DMS 273 (cell line): ENCODE measurements around the gene NKX6-1.

Experiments used
- DNase-seq: peaks from one replicate; lab custom pipeline; 2025; ENCODE audit not compliant: unreplicated experiment; lab: John Stamatoyannopoulos, UW

The NKX6-1 gene

DNA sequence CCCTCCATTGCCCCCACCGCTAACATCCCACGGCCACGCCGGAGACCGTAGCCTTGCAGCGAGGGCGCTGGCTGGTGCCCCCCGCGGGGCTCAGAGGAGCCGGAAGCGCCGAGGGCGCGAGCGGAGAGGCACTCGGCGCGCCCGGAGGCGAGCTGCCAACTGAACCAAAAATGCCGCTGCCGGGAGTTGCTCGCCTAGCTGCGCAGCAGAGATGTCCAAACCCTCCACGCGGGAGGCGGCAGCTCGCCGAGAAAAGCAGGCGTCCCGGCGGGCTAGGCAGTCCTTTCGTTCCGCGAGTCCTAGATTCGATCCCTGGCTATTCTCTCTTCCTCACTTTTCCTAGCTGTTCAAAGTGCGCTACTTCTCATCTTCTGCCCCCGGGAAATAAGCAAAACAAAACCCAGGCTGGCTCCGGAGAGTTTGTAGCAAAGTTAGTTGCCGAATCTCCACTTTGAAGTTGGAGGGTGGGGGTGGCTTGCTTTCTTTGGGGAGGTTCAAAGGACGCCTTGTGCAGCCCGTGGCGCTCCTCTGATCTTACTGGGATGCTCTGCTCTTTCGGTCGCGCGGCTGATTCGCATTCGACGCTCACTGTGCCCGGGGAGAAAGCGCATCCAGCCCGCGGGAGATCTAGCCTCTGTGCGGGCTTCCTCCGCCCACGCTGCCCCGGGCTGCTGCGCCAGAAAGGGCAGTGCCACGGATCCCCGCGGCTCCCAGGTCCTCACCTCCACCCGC is 723 bp downstream of the NKX6-1 start:
- DNase-seq = peak; percentile 77

DNA sequence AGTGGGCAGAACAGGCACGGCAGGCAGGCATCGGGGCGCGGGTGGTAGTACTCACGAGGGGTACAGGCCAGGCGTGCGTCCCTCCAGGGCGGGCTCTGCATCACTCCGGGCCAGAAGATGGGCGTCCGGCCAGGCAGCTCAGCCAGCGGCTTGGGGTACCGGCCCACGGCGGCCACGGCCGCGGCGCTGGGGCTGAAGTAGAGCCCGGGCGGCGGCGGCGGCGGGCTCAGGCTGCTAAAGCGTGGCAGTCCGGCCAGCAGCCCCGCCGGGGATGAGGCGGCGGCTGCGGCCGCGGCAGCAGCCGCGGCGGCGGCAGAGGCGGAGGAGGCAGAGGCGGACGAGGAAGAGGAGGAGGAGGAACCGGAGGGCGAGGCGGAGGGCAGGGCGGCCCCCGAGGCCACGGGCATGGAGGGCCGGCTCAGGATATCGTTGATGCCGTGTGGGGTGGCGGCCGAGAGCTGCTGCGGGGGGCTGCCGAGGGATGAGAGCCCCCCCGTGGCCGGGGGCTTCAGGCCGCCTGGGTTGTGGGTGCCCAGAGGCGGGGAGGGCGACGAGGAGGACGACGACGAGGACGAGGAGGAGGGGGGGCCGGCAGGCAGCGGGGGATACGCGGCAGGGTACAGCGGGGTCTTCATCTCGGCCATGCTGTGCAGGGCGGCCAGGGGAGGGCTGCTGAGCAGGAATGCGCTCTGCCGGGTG is 1.4 kb downstream of the NKX6-1 start:
- peak; percentile 56 for DNase-seq

DNA sequence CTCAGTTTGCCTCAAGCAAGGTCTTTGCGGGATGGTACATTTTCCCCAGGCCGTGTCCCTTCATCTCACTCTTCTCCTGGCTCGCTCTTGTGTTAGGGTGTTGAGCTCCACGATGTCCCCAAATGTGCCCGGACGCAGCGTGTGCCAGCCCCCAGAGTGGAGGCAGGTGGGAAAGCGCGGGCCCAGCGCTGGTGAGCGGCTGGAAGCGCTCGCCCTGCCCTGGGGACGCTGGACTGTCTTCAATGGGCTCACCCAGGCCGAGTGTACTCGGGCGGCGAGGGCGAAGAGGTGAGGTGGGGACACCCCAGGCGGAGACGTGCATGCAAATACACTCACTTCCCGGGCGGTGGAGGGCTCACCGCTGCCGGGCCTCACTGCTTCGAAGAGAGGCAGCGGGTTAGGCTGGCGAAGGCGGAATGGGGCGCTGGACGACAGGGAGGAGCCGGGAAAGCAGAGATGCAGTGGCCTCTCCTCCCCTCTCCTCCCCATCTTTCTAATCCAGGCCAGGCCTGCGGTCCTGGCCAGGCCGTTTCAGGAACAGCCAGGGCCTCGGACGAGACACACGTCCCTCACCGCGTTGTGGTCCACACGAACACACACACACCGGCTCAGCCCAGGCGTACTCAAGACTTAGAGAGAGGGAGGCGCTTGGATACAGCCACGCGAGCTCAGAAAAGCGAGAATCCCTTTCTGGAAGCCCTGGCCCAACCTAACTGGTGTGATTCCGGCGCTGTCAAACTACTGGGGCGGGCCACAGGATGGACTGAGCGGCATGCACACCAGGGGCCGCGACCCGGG is 2.2 kb downstream of the NKX6-1 start:
- DNase-seq = peak; percentile 56

DNA sequence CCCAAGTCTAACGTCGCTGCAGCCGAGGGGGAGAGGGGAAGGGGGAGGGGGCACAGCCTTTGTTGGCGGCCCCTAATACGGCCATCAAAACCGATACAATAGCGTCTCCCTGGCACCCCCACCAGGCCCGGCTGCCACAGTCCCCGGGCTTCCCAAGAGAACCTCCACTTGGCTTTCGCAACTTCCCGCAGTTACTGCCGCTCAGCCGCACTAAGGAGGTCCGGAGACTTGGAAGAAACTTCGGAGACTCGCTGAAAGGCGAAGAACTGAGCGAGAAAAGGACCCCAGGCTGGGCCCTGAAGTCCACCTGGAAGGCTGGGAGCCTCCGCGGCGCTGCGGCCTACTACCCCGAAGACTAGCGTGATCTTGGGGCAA is 2.8 kb downstream of the NKX6-1 start:
- no peak for DNase-seq

DNA sequence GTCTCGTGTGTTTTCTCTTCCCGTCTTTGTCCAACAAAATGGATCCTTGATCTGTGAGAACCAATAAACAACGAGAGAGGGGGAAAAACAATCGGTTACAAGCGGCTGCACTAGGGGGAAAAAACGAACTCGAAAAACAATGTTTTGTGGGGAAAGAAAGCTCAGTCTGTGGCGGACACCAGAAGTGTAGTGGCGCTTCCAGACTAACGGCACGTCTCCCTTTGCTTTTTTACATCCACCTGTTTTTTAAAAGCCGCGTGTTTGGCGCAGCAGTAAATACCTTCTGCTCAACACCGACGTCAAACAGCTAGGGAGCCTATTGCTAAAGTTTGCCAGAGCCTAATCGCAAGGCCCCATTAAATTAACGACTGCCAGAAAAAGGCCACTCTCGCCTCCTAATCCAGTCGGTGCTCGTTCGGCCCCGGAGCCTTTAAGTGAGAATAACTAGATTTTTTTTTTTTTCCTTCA is 3.3 kb downstream of the NKX6-1 start:
- no peak for DNase-seq

DNA sequence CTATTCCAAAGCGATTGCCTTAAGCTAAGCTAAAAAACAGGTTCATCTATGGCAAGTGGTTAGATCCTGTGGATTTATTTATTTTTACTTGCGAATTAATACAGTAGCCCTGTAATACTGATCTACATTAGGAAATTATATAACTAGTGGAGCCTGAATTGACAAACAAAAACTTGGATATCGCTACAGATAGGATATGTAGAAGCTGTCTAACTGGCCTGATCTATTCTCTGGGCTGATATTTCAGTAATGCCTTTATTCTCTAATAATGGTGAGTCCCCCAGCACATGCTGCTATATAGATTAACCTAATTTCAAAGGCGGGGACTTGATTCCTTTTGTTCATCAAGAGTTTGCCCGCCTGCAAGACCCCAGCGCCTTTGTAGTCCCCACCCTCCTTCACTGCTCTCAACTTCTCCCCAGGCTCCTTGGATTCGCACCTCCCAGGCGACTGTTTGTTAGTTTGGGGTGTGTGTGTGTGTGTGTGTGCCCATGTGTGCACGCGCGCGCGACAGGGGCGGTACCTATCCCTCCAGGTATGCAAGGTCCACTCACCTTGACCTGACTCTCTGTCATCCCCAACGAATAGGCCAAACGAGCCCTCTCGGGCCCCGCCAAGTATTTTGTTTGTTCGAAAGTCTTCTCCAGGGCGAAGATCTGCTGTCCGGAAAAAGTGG is 3.8 kb downstream of the NKX6-1 start:
- no peak for DNase-seq

DNA sequence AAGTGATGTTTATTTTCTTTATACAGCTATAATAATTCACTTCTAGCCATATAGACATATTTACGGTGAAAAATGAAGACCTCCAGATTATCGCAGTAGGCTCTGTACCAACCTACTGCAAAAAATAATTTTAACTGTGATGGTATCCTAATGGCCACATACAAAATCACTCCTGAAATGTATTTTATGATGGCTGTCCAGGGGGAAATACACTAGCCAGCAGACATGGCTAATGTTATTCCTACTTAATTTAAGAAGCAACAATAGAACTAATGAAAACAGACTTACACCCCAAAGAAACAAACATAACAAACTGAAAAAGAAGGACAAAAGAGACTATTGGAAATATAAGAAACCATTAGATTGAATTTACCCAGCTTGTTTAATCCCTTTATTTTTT is 4.6 kb downstream of the NKX6-1 start:
- no peak for DNase-seq

DNA sequence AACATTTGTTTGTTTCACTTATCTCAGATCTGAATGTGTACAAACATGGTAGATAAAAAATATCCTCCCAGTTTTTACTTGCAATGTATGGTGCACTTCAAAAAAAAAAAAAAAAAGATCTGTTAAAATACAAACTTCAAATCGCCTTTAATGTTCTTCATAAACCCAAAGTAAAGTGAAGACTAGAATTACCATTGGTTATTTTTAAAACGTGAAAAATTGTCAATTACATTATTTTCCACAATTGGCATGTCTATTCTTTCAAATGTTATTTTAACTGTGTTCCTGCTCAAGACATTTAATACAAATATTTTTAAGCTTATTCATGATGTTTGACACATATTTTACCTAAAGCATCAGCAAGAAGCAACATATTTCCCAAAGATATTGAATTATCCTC is 5.0 kb downstream of the NKX6-1 start:
- no peak for DNase-seq

DNA sequence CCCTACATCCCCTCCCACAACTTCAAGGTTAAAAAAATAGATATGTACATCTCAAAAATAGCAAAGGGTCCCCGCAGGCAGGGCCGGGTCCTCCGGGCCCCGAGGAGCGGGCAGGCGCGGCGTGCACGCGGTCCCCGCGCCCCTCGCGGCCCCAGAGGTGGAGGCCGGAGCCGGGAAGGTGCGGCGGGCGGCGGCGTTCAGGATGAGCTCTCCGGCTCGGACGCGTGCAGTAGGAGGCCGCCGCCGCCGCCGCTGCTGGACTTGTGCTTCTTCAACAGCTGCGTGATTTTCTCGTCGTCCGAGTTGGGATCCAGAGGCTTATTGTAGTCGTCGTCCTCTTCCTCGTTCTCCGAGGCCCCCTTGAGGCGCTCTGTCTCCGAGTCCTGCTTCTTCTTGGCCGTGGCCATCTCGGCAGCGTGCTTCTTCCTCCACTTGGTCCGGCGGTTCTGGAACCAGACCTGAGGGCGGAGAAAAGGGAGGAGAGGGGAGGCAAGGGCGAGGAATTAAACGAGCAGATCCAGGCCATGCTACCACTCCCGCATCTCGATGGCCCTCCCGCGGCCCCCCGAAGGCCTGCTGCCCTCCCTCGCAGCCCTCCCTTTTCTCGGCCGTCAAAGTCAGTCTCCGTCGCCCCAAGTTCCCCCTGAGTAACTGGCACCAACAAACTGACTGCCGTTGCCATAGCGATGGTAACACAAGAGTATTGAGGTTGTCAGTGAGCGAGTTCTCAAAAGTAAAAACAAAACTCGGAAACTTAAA is 5.8 kb downstream of the NKX6-1 start:
- no peak for DNase-seq

DNA sequence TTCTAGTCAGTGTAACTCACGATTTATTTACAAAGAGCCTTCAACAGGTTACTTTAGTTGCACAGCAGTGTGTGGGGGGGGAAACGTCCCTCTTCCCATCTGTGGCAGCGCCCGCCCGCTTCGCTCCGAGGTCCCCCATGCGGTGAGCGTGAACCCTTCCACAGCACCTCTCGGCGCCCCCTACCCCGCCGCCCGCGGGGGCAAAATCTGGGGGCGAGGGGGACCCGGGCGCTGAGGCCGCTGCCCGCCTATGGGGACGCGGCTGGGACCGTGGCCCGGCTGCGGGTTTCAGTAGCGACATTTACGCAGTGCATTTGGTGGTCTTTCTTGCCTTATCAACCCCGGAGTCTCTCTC is 6.4 kb downstream of the NKX6-1 start:
- DNase-seq = no peak

DNA sequence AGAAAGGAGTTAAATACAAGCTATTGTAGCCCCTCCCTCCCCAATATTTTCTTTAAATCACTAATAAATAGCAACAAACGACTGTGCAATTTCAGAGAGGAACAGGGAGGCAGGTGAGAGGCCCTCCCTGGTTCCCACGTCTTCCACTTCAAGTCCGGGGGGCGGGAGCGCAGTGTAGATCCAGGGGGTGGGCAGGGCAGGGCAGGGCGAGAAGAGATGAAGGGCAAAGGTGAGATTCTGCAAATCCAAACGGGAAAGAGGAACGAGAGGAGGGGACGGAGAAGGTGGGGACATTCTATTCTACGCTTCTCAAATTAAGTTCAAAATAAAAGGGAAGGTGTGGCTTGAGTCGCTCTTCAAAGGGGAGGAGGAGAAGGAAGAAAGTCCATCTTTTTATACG is 6.8 kb downstream of the NKX6-1 start:
- DNase-seq = no peak

DNA sequence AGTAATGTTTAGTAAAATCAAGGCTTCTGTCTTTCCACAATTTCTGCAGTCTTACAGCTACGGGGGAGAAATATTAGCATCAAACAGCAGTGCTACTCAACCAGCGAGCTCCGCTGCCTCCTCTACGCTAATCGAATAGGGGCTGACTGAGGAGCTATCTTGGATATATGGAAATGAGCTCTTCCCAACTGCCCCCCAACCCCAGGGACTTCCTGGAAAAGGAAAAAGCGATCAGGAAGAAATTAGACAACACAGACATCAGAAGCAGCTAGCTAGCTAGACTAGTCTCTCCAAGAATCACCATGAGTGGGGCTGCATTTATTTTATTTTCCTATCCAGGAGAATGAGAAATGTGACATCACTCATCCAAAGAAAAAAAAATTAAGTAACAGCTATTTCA is 7.6 kb downstream of the NKX6-1 start:
- DNase-seq = no peak

DNA sequence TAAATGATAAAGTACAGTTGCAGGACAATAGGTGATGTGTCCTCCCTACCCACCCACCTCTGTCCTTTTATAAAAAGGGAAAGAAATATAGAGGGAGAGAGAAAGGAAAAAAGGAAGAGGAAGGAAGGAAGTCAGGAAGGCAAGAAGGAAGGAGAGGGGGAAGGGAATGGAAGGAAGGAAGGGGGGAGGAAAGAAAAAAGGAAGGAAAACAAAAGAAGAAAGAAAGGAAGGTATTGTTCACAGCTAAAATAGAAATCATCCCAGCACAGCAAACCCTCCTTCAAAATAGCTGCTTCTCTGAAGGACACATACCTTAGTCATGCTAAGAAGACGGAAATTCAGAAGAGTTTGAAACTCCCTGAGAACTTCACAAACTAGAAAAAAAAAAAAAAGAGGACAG is 8.4 kb downstream of the NKX6-1 start:
- no peak for DNase-seq

DNA sequence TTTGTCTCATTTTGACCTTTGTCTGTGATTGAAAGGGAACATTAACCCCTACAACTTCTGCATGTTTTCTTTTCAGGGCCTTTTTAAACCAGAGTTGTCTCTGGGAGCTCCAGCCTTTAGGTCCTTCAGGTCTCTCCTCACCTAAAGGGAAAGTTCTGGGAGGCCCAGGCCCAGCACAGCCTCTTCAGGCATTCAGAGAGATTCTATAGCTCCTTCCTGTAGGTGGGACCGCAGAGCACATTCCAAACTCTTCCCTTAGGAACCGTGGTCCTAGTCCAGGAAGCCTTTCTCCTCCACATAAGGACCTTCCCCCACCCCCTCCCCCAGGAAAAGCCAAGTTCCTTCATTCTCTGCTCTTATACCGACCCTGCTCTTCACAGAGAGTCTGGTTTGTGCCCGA is 14.9 kb downstream of the NKX6-1 start:
- DNase-seq = no peak

DNA sequence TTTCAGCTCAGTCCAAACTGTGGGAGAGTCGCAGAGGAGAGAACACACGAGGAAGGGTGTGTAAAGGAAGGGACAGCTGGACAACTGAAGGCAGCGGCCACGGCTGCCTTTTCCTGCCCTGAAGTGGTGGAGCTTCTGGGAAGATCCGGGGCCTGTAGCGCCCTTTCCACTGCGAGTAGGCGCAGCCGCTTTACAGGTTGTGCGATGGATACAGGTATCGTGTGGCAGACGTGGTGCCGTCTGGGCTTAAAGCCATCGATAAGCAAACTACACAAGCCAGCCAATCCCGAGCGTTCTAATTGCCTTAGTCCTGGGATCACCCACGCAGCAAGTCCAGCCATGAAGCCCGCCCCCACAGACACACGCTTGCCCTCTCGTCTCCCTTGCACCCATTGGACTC is 15.4 kb downstream of the NKX6-1 start:
- no peak for DNase-seq

DNA sequence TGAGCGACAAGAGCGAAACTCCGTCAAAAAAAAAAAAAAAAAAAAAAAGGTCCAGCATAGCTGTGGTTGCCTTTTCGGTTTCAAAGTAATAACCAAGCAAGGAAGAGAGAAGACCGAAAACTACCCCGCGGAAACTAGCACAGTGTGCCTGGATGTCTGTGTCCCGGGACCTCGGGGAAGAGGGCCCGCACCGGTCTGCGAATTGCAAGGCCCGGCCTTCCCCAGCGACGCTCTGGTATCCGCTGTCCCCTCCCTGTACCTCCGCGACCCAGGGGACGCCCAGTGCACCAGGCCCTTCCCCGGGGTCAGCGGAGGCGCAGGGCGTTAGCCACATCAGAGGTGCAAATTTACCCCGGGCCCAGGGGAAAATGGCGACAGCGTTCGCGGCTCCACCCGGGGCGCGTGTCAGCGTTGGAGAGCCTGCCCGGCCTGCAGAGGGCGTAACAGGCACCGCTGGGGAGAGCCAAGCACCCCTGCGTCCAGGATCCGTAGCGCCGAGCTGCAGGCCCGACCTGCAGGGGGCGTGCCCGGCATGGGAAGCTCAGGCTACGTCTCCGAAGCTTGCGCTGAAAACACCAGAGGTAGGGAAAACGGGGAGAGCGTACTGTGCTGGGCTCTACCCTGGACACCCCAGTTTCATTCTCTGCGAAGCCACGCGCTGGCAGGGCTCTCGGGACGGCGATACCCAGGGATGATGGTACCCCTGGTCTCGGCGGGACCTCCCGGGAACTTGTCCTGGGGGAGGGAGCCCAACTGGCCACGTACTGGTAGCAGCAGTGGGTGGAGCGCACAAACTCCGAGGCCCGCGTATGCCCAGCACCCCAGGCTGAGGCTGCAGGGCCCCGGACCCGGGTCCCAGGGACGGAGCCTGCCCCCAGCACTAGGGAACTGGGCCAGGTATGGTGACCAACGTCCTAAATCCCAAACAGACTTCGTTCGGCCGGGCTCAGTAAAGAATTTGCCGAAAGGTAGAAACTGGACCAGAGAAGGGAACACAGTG is 16.2 kb downstream of the NKX6-1 start:
- DNase-seq = no peak

DNA sequence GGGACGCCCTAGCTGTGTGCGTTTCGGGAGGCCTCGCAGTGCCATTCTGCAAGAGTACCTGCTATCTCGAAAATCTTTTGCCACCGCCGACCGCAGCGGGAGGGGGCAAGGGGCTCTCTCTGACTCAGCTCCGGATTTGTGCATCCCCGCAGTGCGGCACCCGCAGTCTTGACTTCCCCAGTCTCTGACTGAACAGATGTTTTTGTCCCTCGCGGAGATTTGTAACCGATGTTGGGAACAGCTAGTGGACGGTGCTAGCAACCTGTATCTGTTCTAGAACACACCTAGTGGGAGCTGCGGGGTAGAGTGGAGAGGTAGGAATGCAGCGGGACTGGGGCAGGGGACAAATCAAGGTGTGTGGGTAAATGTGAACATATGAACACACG is 17.2 kb downstream of the NKX6-1 start:
- DNase-seq = no peak

DNA sequence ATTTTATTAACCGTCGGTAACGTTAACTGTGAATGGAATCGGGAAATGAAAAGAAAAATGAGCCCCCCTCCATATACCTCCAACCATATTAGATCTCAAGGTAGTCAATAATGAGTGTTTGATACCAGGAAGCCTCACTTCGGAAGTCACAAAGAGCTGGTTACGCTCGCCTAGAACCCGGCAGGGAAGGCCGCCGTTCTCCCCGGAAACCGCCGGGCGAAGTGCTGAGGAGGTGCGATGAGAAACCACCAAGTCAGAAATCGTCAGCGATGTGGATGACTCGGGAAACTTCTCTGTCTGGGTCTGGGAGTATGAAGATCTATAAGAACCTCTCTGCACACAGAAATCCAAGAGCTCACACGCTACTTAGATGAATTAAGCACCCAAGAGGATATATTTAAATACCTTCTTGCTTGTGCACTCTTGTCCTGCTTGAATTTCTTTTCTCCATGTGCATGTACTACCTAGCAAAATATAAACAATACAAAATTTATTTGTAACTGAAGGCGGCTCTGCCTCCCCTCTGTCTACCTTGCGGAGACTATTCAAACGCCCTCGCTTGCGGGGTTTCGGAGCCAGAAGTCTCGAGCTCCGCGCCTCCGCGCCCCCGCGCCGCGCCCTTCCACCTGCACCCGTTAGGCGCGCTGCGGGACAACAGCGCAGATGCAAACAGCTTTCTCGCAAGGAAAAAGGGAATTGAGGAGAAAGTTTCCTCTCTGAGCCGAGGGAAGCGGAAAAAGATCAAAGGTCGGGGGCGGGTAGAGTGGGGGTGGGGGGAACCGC is 17.8 kb downstream of the NKX6-1 start:
- DNase-seq = no peak

DNA sequence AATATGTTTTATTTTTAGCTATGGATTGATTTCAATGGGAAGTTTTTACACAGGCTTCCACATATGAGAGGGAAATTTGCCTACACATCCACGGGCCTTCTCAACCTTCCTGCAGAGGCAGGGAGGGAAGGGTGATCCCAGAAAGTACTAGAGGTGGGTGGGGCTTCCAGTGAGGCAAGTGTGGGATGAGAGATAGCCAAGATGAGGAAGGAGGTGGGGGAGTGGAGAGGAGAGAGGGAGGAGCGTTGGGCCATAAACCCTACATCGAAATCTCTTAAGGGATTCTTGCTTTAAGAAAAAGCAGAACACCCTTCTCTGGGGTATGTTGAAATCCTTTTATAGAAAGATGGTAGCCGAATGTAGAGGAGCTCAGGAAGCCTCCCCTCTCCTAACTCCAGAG is 19.0 kb downstream of the NKX6-1 start:
- DNase-seq = no peak
